Measurements from ENCODE around the gene HNF4A. TPM values are rescaled to one million over a fixed set of nuclear protein-coding genes. Genes with fewer than 3 reads are reported as not detected.

Gene HNF4A
- total and polyA plus RNA-seq, 2 of the 13 experiments (the other 11 are each of a cell fraction or from before 2014, with no cell fraction given): 80.9 to 169 TPM

GRCh38 chr20:44412402-44413144, 57.1 kb downstream of the HNF4A start (continued):
- no peak; the same call in 1 of the 2 replicates for TF ChIP-seq USF2 (IDR thresholded peaks at IDR 0.05; ENCODE audit: low read depth, low read length)
- no peak; the same call in 1 of the 2 replicates for TF ChIP-seq USF2 (CRISPR knock-in tag; IDR thresholded peaks at IDR 0.05; ENCODE audit: borderline replicate concordance)
- 0 out of 2 replicates have a peak, but pooled peaks have one; percentile 71 for TF ChIP-seq FLYWCH1 (CRISPR knock-in tag; IDR thresholded peaks at IDR 0.05)
- no peak for TF ChIP-seq ZBTB21 (CRISPR knock-in tag; IDR thresholded peaks at IDR 0.05)
- peak; percentile 22; the same call in 1 of the 2 replicates for TF ChIP-seq NRL (CRISPR knock-in tag; IDR thresholded peaks at IDR 0.05; ENCODE audit: borderline replicate concordance)
- no peak for TF ChIP-seq MTA3 (CRISPR knock-in tag; IDR thresholded peaks at IDR 0.05)
- TF ChIP-seq MAFF (IDR thresholded peaks at IDR 0.05; ENCODE audit: low read depth, low read length): no peak
- TF ChIP-seq ZNF263 (CRISPR knock-in tag; IDR thresholded peaks at IDR 0.05): no peak
- TF ChIP-seq GABPB1 (CRISPR knock-in tag; IDR thresholded peaks at IDR 0.05): peak; percentile 41; the same call in 1 of the 2 replicates
- TF ChIP-seq ZNF225 (CRISPR knock-in tag; IDR thresholded peaks at IDR 0.05): 0 out of 2 replicates have a peak, but pooled peaks have one; percentile 27
- TF ChIP-seq HNF4G (IDR thresholded peaks at IDR 0.05; ENCODE audit: borderline replicate concordance, low read depth, low read length): no peak
- peak; percentile 47; the same call in 1 of the 2 replicates for TF ChIP-seq HNF4G (CRISPR knock-in tag; IDR thresholded peaks at IDR 0.05; ENCODE audit: borderline replicate concordance, low read depth)
- TF ChIP-seq ZNF567 (CRISPR knock-in tag; IDR thresholded peaks at IDR 0.05; ENCODE audit: borderline replicate concordance): peak; percentile 85; the same call in 1 of the 2 replicates
- no peak for TF ChIP-seq SMAD3 (CRISPR knock-in tag; IDR thresholded peaks at IDR 0.05)
- peak; percentile 42; the same call in 1 of the 2 replicates for TF ChIP-seq ZBTB4 (CRISPR knock-in tag; IDR thresholded peaks at IDR 0.05; ENCODE audit: borderline replicate concordance)
- no peak for TF ChIP-seq PCBP2 (optimal IDR thresholded peaks at IDR 0.05; ENCODE audit: low read depth, low read length, poor library complexity, severe bottlenecking)
- TF ChIP-seq NFKBIZ (CRISPR knock-in tag; IDR thresholded peaks at IDR 0.05): no peak
- TF ChIP-seq SRY (CRISPR knock-in tag; IDR thresholded peaks at IDR 0.05): peak; percentile 78; the same call in 1 of the 2 replicates
- no peak for TF ChIP-seq BORCS8-MEF2B (CRISPR knock-in tag; IDR thresholded peaks at IDR 0.05)
- TF ChIP-seq TRAFD1 (CRISPR knock-in tag; IDR thresholded peaks at IDR 0.05; ENCODE audit: borderline replicate concordance): peak; percentile 81; the same call in 1 of the 2 replicates
- TF ChIP-seq SALL1 (CRISPR knock-in tag; IDR thresholded peaks at IDR 0.05): peak; percentile 37; the same call in 1 of the 2 replicates
- no peak for TF ChIP-seq LCORL (IDR thresholded peaks at IDR 0.05)
- no peak for TF ChIP-seq LCORL (CRISPR knock-in tag; IDR thresholded peaks at IDR 0.05)
